NCI-H2196 (cell line): Measurements from ENCODE around the gene SH3D21.

Source experiments
- DNase-seq: peaks from one replicate; lab custom pipeline; 2025; ENCODE audit not compliant: unreplicated experiment; lab: John Stamatoyannopoulos, UW

SH3D21 gene

DNA sequence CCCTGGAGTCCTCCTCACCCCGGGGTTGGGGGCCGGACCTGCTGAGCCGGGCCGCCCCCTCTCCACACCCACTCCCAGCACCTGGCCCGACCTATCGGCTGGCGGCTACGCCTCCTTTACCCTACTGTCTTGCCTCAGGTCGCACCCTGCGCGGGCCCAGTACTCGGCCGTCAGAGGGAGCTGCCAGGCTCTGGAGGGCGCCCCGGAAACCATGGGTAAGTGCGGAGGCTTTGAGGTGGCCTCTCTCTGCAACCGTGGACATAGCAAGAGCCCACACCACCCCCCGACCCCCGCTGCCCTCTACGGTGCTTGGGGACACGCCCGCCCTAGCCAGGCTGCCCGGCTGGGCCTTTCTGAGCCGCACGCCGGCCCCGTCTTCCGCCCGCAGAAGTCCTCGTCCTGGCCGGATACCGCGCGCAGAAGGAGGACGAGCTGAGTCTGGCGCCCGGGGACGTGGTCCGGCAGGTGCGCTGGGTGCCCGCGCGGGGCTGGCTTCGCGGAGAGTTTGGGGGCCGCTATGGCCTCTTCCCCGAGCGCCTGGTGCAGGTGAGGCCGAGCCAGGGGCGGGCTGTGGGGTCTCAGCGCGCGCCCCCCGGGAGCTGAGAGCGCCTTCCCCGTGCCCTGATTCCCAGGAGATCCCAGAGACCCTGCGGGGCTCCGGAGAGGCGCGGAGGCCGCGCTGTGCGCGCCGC, at the start of gene SH3D21:
Gene SH3D21, plus strand, starts transcription at position 159 of the 692 bp plus-strand sequence. Its CDS starts 53 bp downstream, at position 212.
- peak; percentile 67 for DNase-seq

DNA sequence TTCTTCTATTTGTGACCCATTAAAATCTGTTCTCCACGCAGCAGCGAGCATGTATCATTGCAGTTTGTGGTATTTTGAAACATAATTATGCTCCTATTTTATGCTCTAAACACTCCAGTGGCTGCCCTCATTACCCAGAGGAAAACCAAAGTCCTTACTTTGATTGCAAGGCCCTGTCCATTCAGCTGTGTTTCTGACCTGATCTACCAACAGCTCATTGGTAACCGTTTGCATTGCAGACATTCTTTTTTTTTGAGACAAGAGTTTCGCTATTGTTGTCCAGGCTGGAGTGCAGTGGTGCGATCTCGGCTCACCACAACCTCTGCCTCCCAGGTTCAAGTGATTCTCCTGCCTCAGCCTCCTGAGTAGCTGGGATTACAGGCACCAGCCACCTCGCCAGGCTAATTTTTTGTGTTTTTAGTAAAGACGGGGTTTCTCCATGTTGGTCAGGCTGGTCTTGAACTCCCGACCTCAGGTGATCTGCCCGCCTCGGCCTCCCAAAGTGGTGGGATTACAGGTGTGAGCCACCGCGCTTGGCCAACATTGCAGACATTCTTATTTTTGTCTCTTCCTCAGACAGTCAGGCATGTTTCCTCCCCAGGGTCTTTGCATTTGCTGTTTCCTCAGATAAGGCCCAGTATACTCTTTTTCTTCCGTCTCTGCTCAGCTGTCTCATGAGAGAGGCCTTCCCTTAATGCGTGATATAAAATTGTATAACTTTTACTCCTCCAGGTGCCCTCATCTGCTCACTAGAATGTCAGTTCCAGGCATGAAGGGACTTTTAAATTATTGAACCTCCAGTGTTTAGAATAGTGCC, 49.4 kb upstream of the SH3D21 start:
- no peak for DNase-seq

DNA sequence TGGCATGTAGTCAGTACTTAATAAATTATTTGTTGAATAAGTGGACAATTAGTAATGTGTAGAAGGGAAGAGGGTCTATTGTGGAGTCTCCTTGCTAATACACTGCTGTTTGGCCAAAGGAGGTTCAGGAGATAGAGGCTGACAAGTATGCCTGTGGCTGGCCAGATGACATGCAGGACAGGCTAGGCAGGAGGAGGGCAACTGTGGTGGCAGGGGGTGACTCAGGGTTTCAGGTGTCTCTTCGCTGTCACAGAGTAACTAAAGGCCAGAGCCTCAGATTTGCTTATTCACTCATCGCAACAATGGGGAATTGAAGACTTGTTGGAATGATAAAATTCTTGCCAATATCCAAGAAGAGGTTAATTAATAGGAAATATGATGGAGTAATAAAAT, 48.8 kb upstream of the SH3D21 start:
- no peak for DNase-seq

DNA sequence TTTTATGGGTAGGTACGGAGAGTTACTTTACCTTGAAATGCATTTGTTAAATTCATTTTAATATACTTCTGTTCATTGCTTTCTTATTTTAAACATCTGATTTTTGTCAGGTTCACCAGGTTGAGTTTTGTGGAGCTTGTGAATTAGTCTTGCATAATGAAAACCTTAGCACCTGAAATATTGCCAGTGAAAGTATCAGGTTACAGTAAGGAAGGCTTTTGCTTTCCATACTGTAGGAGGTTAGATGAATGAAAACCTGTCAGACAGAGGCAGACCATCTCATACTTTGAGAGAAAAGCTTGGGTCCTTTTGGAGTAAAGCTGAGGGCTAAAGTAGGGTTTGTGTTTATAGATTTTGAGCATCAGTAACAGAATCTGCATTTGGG, 47.2 kb upstream of the SH3D21 start:
- peak; percentile 16 for DNase-seq

DNA sequence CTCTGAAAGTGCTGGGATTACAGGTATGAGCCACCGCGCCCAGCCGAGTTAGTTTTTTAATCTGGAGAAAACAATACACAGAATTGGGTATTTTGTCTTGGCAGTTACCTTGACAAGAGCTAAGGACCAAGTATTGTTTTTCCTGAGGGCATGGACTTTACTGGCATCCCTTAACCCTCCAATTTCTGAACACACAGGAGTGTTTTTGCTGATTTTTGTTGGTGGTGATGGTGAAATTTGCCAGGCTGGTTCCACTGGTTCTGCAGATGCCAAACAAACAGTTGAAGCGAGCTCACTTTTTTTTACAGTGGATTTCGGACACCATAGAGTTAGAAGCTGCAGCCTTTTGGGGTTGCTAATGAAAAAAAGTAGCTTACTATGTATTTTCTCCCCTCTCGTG, 37.2 kb upstream of the SH3D21 start:
- DNase-seq, result no peak

DNA sequence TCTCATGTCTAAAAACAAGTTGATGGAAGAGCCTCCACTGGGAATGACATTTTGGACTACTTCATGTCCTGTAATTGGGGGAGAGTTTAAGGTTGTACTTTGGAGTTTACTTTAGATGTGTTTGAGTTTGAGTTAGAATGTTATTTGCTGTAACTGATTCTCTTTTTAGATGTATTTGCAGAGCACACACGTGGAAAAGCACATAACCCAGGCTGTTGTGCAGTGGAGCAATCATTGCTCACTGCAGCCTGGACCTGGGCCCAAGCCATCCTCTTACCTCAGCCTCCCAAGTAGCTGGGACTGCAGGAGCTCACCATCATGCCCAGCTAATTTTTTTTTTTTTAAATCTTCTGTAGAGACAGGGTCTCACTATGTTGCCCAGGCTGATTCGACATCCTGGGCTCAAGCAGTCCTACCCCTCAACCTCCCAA, 36.7 kb upstream of the SH3D21 start:
- no peak for DNase-seq

DNA sequence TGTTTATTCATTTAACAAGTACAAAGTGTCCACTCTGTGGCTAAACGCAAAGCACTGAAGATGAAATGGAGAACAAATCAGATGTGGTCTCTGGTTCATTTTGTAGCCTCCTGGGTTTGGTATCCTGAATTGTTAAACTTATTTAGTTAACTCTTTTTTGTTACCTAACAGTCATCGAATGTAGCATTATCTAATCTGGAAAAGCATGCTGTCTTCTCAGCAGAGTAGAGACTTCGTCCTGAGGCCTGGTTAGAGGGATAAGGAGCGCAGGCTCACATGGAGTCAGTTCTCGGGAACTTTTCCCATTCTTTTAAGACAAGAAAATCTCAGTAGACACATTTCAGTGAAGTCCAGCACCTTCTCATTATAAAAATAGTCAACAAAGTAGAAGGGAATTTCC, 33.1 kb upstream of the SH3D21 start:
- DNase-seq, result no peak

DNA sequence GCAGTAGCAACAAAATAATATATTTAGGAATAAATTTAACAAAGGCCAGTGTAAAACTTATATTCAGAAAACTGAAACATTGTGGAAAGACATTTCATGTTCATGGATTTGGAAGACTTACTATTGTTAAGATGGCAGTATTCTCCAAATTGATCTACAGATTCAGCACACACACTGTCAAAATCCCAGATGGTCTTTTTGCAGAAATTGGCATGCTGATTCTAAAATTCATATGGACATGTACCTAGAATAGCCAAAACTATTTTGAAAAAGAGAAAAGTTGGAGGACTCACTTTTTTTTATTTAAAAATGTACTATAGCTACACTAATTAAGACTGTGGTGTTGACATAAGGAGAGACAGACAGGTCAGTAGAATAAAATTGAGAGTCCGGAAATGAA, 32.0 kb upstream of the SH3D21 start:
- no peak for DNase-seq

DNA sequence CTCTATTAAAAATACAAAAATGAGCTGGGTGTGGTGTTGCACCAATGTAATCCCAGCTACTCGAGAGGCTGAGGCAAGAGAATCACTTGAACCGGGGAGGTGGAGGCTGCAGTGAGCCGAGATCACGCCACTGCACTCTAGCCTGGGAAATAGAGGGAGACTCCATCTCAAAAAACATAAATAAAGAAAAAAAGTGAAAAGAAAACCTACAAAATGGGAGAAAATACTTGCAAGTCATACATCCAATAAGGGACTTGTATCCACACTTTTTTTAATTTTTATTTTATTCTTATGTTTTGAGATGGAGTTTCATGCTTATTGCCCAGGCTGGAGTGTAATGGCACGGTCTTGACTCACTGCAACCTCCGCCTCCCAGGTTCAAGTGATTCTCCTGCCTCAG, 29.5 kb upstream of the SH3D21 start:
- no peak for DNase-seq

DNA sequence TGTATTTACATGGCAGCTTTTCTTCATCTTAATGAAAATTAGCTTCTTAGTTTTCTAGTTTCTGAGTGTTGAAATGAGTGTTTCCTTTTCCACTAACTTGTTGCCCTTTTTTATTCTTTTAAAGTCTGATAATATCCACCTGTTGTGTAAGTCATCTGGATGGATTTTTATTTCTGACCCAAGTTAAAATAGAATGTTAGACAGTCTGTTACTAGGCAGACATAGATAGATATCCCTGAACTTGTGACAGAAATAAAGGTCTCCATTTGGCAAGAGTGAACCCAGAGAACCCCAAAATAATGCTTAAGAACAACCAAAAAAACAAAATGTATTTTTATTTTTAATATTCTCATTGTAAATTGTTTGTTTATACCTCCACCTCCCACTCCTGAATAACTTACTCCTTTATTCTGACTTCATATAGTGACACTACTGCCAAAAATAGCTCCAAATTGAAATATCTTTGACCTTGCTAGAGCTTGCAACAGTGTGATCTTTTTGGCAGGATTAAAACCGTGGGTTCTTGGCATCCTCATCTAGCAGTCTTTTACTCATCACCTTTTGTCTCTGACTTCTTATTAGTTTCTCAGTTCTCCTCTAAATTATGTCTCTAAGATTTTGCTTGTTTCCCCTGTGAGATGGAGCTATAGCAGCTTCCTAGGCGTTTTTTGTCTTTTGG, 26.9 kb upstream of the SH3D21 start:
- no peak for DNase-seq

DNA sequence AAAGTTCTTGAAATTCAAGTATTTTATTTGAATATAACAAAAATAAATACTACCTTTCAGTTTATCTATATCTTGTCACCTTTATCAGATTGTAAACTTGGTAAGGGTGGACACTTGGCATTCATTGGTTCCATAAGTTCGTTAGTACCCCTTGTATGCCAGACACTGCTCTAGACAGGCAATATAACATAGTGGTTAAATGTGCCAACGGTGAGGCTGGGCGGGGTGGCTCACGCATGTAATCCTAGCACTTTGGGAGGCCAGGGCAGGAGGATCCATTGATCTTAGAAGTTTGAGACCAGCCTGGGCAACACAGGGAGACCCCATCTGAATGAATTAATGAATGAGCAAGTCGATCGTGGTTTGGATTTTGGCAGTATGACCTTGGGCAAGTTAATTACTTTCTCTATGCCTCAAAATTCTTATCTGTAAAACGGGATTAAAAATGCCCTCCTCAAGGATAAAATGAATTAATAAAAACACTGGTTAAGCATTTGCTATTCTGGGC, 26.3 kb upstream of the SH3D21 start:
- no peak for DNase-seq

DNA sequence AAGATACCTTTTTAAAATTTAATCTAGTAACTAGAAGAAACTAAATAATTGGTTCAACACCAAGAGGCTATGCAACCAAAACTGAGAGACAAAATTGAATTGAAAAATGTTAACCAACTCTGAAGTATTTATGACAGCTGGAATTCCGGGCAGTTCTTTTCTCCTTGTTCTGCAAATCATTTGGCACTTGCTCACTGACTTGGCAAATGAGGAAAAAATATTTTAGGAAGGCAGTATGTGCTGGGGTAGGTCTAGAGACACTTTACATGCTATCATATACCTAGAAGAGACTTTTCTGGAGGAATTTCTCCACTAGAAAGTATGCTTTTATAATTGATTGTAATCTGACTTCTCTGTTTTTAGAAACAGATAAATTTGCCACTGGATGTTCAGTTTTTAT, 22.1 kb upstream of the SH3D21 start:
- no peak for DNase-seq

DNA sequence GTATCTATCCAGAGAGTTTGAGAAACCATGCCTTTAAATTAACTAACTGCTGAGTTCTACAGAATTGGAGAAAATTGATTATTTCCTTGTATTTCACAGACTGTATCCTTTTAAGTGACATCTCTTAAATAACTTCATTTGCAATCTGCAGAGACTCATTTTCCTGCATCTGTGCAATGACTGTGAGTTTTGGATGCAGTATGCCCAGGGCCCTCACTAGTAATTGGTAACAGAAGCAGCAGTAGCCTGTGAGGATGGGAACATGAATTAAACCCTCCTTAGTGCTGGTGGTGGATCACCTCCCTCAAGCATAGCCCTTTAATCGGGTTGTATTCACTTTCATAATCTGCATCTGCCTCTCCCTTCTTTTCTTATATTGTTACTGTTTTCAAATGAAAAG, 21.7 kb upstream of the SH3D21 start:
- DNase-seq, result no peak

DNA sequence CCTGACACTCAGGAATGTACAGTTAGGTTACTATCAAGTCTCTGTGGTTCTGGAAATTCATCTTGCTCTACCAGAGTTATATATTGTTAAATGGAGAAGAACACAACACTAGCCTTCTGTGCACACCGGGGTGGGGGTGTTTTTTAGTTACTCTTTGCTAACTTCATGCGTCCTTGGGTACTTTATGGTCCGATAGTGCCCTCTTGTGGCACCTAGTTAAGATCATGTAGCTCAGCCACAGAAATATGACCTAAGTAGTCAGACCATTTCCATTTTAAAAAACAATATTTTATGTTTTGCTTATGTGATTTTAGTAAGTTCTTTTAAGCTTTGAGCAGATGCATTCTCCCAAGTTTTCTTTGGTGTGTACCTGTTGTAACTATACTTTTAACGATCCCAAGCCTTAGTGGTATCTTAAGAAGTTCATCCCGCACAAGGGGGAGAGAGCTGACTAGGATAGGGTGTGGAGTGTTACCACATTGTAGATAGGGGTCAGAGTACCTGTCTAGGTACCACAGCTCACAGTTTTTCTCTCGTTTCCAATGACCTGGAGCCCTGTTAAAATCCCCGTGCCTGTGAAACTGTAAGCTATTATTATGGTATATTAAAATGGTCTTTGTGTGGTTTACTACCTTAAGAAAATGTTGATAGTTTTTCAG, 20.6 kb upstream of the SH3D21 start:
- DNase-seq, result peak; percentile 84

DNA sequence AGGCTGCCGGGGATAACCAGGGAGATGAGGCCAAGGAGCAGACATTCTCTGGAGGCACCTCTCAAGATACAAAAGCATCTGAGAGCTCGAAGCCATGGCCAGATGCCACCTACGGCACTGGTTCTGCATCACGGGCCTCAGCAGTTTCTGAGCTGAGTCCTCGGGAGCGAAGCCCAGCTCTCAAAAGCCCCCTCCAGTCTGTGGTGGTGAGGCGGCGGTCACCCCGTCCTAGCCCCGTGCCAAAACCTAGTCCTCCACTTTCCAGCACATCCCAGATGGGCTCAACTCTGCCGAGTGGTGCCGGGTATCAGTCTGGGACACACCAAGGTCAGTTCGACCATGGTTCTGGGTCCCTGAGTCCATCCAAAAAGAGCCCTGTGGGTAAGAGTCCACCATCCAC, 19.4 kb upstream of the SH3D21 start:
- DNase-seq, result no peak

DNA sequence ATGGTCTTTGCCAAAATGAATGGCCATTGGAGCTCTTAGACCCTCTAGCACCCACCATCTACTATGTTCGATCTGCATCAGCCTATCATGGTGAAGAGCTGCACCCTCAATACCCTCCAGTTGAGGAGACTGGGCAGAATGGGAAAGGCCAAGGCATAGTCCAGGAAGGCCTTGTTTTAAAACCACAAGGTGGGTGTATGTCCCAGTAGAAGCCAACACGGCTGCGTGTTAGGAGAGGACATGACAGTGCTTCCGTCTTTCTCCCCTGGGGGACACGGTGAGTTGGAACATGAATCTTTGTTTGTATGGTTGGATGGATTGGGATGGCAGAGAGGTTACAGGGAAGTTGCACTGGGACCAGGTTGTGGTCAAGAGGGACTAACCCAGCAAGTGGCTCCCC, 18.6 kb upstream of the SH3D21 start:
- no peak for DNase-seq

DNA sequence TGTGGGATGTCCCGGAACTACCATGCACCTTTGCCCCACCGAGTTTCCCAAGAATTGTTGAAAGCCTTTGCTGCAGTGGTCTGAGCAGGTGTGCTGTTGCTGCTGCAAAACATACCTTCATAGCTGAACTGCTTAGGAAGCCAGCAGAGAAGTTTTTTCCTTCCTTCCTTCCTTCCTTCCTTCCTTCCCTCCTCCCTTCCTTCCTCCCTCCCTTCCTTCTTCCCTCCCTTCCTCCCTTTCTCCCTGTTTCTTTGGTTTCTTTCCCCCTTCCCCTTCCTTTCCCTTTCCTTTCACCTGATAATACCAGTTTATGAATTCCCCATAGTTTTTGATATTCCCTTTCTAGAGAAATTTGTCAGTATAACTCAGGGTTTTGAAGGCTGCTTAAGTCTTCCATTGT, 10.8 kb upstream of the SH3D21 start:
- DNase-seq, result no peak

DNA sequence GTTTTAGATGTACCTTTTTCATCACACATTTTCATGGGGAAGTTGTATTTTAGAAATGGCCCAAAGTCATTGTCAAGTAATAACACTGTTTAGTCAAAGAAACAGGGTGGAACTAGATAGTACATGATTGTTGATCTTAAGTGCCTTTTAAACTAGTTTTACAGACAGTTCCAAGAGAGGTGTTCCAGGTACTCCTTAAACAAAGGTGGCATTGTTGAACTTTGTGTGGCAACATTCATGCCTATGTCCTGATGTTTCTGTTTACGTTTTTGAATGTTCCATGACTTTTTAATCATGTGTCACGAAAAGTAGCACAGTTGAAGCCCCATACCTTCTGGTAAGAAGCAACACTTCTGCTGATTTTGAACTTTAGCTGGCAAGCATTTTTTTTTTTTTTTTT, 9.1 kb upstream of the SH3D21 start:
- DNase-seq, result no peak

DNA sequence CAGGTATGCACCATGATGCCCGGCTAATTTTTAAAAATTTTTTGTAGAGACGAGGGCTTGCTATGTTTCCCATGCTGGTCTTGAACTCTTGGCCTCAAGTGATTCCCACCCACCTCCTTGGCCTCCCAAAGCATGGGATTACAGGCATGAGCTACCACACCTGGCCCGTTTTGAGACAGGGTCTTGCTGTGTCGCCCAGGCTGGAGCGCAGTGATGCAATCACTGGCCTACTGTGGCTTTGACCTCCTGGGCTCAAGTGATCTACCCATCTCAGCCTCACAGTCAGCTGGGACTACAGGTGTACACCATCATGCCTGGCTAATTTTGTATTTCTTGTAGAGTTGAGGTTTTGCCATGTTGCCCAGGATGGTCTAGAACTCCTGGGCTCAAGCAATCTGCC, 7.5 kb upstream of the SH3D21 start:
- no peak for DNase-seq

DNA sequence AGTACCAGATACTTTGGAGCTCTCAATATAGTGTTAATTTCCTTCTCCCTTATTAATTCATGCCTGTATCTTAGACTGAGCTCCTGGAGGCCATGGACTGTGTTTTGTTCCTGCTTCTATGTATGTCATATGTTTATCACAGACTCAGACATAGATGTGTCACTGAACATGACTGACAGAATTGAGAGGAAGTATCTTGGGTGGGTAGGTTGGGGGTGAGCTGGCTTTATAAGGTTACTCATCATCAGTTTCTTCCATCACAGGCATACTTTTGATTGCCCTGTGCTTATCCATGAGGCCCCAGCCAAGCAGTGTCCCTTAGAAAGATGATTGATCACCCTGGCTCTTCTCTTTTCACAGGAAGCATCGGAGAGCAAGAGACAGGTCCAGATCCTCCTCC, 5.6 kb upstream of the SH3D21 start:
- no peak for DNase-seq

DNA sequence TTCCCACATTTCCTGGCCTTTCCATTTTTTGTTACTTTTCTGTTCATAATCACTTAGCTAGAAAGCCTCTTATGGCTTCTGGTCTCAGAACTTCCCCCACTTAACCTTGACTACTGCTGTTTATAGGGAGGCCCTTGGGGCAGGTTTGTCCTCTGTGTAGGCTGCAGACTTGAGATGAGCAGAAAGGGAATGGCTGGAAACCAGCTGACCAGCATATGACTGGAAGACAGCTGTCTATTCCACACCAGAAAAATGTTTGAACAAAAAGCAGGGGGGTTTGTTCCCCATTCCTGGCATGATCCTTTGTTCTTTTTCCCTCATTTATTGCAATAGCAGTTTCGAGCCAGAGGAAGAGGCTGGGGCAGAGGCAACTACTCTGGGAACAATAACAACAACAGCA, 4.9 kb upstream of the SH3D21 start:
- no peak for DNase-seq
